ENCODE data around the gene TIGAR. TPM values are rescaled to one million over a fixed set of nuclear protein-coding genes. Genes with fewer than 3 reads are reported as not detected.

TIGAR gene
- total RNA-seq, 8 experiments from 2014 or later, result 5.1 to 39.4 (median 12.0) TPM

DNA sequence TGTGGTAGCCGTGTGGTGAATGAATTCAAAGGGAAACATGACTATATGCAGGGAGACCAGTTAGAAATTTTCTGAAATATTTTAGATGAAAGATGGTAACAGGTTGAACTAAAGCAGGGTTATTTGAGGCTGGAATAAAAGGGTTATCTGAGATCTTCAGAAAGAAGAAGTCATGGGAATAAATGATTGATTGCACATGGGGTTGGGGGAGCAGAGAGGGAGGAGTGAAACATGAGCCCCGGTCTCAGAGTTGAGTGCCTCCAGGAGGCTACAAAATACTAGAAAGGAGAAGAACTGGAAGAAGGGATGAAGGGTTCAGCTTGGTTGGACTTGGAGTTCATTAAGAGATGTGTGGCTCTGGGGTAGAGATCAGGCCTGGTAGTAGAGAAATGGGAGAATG, 74.8 kb downstream of the TIGAR start:
- Histone ChIP-seq H3K27ac (no peak overlapping the region), H3K4me1 (replicated peaks in 1 of 2) (no peaks in the 10 kb centered on the region), H3K4me3 (no peak overlapping the region)
- in situ Hi-C loops (cut with MboI; ENCODE audit: low pct_unique_long_range_greater_than_20kb in 2 of 9, low sequenced_read_pairs in 9 of 9, unreplicated experiment in 9 of 9), result no loop called here
- 10 to 100% (median 57%) methylated on average over 1 to 2 of the region's 2 CpGs; no CpG with 5 or more reads in 2 of the 10 experiments for WGBS, 10 experiments
- ATAC-seq (replicated peaks in 6 of 8), result no peak

DNA sequence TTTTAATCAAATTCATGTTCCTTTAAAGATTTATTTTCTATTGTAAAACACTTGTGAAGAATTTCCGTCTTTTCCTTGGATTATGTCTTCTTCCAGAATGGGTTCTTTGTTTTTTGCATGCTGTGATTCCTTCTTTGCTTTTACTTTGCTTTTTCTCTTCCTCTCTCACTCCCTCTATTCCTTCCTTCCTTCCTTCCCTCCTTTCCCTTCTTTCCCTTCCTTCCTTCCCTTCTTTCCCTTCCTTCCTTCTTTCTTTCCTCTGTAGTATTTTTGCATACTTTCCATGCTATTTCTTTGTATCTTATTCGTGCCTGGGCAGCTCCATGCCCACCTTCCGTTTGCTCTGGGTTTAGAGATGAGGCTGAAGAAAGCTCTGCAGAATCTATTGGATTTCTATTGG, 80.1 kb downstream of the TIGAR start:
- 9 to 91% (median 70%) methylated on average over 2 to 3 of the region's 3 CpGs for whole genome bisulfite sequencing, 10 experiments
- in situ Hi-C loops (cut with MboI; ENCODE audit: low pct_unique_long_range_greater_than_20kb in 2 of 9, low sequenced_read_pairs in 9 of 9, unreplicated experiment in 9 of 9), result no loop called here
- ATAC-seq (replicated peaks in 6 of 8), result no peak
- Histone ChIP-seq H3K4me1 (replicated peaks in 1 of 2) (no peaks in the 10 kb centered on the region), H3K27ac (no peak overlapping the region), H3K4me3 (no peak overlapping the region)

DNA sequence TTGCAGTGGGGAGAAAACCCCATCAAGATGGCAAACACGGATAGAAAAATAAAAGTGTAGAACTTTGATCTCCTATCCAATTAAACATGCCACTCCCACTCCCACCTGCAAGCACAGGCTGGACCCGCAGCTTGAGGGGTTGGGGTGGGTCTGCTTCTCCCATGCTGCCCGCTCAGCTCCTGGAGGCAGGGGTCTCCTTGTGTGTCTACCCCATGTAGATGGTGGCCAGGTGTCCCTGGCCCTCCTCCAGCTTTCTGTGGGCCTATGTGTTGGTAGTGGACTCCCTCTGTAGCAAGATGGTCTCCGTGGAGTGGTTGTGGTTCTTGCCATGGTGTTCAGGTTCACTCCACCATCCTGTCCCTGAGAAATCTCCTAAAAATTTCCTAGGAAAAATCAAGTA, 82.0 kb downstream of the TIGAR start:
- in situ Hi-C loops (cut with MboI; ENCODE audit: low pct_unique_long_range_greater_than_20kb in 2 of 9, low sequenced_read_pairs in 9 of 9, unreplicated experiment in 9 of 9), result no loop called here
- 33 to 71% (median 40%) methylated on average over 1 to 2 of the region's 4 CpGs; no CpG with 5 or more reads in 7 of the 10 experiments for WGBS, 10 experiments
- ATAC-seq (replicated peaks in 6 of 8), result no peak
- no peaks in the 10 kb centered on the region for H3K4me1 ChIP-seq (replicated peaks in 1 of 2)
- H3K4me3 ChIP-seq, result no peak overlapping the region
- no peak overlapping the region for H3K27ac ChIP-seq

Other genes starting within 250 kb of the TIGAR start
- 100 to 1,000 TPM in 1 of 8 experiments, 10 to 100 TPM in 5, 1 to 10 TPM in 2; 1.3 to 350 (median 57.3) TPM for gene CCND2, start 47.5 kb upstream of the TIGAR start, total RNA-seq
- gene FGF23, start 58.5 kb downstream of the TIGAR start, total RNA-seq, result 10 to 100 TPM in 1 of 8 experiments, 1 to 10 TPM in 2, under 1 TPM in 5; 0.05 to 19.5 (median 0.34) TPM
- gene FGF6, start 124.6 kb downstream of the TIGAR start, total RNA-seq, result not detected
- gene RAD51AP1, start 217.7 kb downstream of the TIGAR start, total RNA-seq, result 10 to 100 TPM in 3 of 8 experiments, 1 to 10 TPM in 4, under 1 TPM in 1; 0.25 to 32.1 (median 5.5) TPM
- 100 to 1,000 TPM in 1 of 8 experiments, 10 to 100 TPM in 7; 37.1 to 100 (median 55.8) TPM for gene DYRK4, start 241.0 kb downstream of the TIGAR start, total RNA-seq

All from motor neuron (in vitro differentiated cells).